ENCODE results near the gene SRD5A1.

GRCh38 chr5:6682239-6682638, 49.0 kb downstream of the SRD5A1 start:
- TF ChIP-seq CTCF (IDR thresholded peaks at IDR 0.05) (no peak), POLR2A (IDR thresholded peaks at IDR 0.05) (no peak)

Measured in uterus (tissue), 2 donors.